ENCODE data around the gene RXRB.

GRCh38 chr6:33209856-33210255 is 9.4 kb upstream of the RXRB start:
- TF ChIP-seq KAT7 (CRISPR knock-in tag; IDR thresholded peaks at IDR 0.05; ENCODE audit: borderline replicate concordance): no peak
- TF ChIP-seq, protein P1, sequence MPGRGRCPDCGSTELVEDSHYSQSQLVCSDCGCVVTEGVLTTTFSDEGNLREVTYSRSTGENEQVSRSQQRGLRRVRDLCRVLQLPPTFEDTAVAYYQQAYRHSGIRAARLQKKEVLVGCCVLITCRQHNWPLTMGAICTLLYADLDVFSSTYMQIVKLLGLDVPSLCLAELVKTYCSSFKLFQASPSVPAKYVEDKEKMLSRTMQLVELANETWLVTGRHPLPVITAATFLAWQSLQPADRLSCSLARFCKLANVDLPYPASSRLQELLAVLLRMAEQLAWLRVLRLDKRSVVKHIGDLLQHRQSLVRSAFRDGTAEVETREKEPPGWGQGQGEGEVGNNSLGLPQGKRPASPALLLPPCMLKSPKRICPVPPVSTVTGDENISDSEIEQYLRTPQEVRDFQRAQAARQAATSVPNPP (CRISPR knock-in tag; IDR thresholded peaks at IDR 0.05): no peak
